ENCODE data around the gene GJB2.

The GJB2 gene

DNA sequence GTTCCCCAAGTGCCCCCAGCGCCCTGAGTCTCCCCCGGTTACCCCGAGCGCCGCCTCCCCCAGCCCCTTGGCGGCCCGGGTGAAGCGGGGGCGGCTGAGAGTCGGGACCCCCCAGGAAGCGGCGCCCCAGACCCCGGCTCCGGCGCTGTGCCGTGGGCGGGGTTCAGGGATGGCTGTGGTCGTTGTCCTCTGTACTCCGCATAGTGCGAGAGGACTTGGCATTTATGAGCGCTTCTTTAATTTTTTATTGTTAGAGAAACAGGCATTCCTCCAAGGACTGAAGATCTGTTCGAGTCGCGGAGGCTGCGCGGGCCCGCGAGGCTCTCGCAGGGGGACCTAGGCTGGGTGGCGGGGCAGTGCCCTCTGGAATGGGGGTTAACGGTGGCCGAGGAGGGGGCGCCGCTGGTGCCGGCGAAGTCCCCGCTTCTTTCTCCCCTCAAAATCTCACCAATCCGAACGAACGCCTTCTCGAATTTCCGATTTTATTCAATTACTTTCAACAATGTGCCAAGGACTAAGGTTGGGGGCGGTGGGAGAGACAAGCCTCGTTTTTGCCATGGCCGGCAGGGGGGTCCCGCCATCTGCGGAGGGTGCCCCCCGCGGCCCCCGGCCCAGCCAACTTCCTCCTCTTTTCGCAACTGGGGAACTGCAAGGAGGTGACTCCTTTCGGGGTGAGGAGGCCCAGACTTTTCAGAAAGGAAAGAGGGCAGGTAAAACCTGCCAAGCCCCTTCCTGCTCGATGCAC is 596 bp upstream of the GJB2 start:
- DNase-seq (ENCODE audit: low read depth in 2 of 2, low spot score in 1 of 2): no peak

DNA sequence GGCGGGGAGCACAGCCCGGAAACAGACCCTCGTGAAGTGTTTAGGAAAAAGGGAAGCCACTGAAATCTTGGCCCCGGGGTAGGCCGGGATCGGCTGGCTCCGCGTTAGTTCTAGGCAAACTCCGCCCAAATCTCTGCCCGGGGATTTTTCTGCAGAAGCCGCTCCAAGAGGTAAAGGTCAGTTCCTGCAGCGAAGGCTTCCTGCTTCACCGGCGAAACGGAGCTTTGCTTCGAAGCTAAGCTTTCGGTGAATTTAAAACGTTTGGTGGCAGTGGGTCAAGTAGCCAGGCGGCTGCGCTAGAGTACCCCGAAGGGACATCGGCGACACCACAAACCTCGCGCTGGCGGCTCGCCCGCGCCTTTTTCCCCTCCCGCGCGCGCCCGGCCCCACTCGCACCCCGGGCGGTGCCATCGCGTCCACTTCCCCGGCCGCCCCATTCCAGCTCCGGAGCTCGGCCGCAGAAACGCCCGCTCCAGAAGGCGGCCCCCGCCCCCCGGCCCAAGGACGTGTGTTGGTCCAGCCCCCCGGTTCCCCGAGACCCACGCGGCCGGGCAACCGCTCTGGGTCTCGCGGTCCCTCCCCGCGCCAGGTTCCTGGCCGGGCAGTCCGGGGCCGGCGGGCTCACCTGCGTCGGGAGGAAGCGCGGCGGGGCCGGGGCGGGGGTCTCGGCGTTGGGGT is 441 bp downstream of the GJB2 start:
- DNase-seq (ENCODE audit: low read depth in 2 of 2, low spot score in 1 of 2): no peak

DNA sequence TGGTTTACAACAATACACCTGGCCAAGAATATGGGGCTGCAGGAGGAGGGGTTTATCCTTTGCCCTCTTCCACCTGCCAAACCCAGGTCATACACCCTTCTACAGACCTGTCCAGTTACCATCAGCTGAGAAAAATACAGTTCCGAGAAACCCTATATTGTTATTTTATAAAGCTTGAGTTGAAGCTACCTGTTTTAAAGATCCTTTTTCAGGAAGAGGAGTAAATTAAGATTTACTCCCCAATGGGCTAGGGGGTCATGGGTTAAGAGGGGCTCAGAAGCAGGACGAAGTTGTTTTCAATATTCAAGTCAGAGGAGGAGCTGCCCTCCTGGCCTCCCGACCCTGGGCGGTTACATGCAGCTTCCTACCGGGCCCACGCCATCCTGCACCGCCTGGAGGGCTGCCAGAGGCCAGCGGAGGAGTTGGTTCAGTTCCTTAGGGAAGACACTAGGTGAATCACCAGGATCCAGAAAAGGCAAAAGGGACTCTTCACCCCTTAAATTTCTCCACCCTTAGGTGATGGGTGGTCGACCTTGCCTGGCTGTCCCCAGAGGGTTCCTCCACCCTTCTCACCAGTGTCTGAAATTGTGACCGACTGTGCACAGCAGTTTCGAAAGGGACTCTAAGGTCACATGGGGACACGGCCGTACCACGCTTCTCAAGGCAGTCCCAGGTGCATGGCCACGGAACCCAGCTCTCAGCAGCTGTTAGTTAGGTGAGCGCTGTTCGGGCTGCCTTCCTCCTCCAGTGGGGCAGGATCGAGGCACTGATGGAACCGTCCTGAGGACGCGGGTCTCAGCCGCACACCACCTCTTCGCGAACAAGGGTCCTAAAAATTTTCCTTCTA is 1.2 kb downstream of the GJB2 start:
- no peak for DNase-seq (ENCODE audit: low read depth in 2 of 2, low spot score in 1 of 2)

DNA sequence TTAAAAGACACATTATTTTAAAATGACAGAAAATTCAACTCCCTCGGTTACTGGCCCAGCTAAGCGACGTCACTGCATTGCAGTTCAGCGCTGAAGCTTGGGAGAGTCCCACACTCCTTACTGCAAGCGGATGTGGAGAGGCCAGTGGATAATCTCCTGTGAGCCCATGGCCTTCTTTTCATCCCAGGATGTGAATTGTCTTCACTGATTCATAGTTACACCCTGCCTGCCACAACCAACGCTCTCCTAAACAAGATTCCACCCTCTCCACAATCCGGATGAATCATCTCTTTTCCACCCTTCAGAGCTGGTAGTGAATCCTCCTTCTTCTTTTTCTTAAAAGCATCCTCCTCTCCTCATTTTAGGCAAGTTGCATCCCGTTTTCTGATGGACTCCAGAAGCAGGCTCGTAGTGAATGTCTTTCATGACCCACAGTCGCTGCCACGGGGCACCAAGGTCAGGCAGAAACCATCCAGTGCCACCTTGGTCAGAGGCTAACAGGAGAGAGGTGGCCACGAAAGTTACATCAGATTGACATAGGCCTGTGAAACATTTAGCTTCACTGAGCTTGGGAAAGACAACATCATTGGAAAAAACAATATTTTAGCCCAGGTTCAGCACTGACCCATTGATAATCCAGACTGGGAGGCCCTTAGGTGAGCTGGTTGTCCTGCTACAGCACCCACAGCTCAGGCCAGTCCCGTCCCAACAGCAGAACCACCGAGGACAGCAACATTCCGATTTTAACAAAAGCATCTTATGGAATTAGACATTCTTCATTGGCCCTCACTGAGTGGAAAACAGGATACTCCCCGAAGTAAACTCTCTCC is 2.0 kb downstream of the GJB2 start:
- no peak for DNase-seq (ENCODE audit: low read depth in 2 of 2, low spot score in 1 of 2)

DNA sequence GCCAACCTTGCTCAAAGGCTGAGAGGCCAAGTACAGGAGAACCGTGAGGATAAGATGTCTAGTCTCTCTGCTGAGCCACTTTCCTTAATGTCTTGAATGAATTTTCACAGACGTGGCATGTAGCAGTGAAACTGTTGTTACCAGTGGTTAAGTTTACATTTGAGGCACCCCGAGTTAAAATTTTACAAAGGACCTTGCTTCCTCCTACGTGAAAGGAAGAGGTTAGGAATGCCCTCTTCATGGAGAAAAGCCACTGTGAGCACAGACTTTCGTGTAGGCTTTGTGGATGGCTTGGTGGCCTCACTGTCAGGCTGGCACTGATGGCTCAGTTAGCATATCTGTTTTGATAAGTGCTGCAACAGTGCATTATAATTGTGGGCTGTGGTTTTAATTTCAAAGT is 2.7 kb downstream of the GJB2 start:
- no peak for DNase-seq (ENCODE audit: low read depth in 2 of 2, low spot score in 1 of 2)

DNA sequence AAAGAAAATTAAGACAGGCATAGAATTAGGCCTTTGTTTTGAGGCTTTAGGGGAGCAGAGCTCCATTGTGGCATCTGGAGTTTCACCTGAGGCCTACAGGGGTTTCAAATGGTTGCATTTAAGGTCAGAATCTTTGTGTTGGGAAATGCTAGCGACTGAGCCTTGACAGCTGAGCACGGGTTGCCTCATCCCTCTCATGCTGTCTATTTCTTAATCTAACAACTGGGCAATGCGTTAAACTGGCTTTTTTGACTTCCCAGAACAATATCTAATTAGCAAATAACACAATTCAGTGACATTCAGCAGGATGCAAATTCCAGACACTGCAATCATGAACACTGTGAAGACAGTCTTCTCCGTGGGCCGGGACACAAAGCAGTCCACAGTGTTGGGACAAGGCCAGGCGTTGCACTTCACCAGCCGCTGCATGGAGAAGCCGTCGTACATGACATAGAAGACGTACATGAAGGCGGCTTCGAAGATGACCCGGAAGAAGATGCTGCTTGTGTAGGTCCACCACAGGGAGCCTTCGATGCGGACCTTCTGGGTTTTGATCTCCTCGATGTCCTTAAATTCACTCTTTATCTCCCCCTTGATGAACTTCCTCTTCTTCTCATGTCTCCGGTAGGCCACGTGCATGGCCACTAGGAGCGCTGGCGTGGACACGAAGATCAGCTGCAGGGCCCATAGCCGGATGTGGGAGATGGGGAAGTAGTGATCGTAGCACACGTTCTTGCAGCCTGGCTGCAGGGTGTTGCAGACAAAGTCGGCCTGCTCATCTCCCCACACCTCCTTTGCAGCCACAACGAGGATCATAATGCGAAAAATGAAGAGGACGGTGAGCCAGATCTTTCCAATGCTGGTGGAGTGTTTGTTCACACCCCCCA is 3.8 kb downstream of the GJB2 start:
- no peak for DNase-seq (ENCODE audit: low read depth in 2 of 2, low spot score in 1 of 2)

DNA sequence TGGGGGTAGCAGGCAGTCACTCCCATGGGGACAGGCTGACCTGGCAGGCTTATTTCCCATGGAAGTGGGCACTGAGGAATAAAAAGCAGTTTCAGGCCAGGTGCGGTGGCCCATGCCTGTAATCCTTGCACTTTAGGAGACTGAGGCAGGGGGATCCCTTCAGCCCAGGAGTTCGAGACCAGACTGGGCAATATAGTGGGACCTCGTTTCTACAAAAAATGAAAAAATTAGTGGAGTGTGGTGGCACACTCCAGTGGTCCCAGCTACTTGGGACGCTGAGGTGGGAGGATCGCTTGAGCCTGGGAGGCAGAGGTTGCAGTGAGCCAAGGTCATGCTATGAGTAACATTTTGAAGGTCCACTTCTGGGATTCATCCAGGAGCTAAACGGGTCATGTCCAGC is 6.0 kb downstream of the GJB2 start:
- no peak for DNase-seq (ENCODE audit: low read depth in 2 of 2, low spot score in 1 of 2)

DNA sequence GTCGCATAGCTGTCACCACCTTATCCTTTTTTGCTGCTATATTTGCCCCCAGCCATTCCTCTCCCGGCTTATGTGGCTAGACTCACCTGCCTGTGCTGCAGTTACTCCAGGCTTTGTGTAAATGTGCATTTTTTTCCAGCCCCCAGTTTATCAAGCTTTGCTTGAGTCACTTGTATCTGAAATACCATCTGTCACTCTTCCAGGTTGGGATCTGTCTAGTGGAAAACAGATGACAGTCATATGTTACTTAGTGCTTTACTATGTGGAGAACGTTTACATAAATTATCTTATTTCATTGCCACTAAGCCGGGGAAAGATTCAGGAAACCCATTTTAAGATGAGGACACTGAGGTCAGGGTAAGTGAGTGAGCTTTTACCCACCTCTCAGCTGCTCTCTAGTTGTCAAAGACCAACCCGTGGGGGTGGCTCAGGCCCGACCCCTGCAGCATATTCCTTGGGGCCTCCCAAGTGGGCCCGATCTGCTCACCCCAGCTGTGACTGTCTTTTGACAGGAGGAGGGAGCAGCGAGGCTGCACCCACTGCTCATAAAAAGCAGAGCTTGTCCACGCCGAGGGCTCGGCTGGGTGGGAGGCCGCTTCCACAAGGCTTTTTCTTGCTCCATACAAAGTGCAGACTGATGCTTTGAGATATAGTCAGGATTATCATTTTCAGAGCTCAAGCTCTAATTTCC is 7.2 kb downstream of the GJB2 start:
- DNase-seq (ENCODE audit: low read depth in 2 of 2, low spot score in 1 of 2): no peak

DNA sequence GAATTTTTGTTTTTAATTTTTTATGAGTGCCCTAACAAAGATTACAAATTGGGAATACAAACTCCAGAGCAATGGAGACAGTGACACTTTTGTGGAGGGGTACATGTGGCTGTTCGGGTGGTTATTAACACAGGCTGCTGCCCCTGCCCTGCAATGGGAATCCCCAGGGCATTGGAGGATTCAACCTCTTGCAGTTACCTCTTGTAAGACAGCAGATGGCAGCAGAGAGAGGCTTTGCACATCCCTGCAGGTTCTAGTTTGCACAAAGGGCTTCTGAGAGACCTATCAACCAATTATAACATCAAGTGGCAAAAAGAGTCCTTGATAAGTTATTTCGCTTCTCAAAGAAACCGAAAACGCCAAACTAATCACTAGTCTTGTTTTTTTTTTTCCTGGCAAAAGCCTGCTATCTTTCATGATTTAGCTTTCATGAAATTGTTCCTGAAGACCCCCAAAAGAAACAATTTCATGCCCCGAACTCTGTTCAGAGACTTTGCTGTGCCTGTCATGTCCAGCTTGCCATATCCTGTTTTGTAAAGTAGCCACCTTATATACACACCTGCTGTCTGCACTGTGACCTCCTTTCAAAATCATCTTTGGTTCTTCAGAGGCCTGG is 10.4 kb downstream of the GJB2 start:
- DNase-seq (ENCODE audit: low read depth in 2 of 2, low spot score in 1 of 2): peak in 1 of 2 donors; percentile 40

DNA sequence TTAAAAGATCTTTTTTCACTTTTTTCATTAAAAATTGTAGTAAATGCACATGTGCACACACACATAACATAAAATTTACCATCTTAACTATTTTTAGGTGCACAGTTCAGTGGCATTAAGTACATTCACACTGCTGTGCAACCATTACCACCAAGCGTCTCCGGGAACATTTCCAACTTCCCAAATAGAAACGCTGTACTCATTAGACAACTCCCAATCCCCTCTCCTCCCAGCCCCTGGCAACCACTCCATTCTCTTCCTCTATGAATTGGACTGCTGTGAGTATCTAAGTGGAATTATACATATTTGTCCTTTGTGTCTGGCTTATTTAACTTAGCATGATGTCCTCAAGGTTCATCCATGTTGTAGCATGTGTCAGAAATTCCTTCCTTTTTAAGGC is 11.6 kb downstream of the GJB2 start:
- DNase-seq (ENCODE audit: low read depth in 2 of 2, low spot score in 1 of 2): no peak

DNA sequence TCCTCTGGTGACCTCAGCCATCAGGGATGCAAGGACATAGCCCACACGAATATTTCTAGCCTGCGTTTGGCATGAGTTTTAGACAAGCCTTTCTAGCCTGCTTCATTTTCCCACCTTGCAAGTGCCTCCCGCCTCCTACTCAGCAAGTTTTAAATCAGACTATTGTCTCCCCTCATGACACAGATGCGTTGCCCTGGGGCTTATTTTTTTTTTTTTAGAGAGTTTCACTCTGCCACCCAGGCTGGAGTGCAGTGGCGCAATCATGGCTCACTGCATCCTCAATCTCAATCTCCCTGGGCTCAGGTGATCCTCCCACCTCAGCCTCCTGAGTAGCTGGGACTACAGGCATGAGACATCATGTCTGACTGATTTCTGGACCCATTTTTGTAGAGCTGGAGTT is 14.6 kb downstream of the GJB2 start:
- no peak for DNase-seq (ENCODE audit: low read depth in 2 of 2, low spot score in 1 of 2)

DNA sequence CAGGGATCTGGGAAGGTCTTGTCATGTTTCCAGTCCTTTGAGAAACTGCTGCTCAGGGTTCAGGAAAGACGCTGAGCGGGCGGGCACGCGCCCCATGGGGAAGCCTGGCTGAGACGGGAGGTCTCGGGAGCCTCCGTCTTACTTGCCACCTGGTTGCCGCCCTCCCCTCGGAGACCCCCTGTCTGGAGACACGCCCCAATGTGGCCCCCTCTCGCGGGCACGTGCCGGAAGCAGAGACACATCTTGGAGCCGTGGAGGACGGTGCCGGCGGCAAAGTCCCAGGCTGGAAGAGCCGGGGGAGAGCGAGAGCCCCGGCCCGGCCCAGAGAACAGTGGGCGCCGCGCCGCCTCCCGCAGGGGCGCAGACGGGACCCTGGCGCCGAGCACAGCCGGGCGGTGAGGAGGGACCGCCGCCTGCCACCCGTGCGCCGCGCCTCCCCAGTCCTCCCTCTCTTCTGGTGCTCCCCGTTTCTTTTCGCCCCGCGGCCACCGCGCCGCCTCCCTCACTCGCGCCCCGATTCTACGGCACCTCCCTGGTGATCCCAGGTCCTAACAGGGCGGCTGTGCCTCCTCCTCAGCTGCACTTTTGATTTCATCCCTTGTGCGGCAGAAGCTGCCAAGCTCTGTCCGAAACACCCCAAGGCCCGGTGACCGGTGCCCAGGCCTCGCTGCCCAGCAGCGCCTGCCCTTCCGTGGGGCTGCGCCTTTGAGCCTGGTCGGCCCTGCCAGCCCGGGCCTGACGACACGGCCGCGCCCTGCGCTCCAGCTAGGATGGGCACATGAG is 15.5 kb downstream of the GJB2 start:
- DNase-seq (ENCODE audit: low read depth in 2 of 2, low spot score in 1 of 2): no peak

DNA sequence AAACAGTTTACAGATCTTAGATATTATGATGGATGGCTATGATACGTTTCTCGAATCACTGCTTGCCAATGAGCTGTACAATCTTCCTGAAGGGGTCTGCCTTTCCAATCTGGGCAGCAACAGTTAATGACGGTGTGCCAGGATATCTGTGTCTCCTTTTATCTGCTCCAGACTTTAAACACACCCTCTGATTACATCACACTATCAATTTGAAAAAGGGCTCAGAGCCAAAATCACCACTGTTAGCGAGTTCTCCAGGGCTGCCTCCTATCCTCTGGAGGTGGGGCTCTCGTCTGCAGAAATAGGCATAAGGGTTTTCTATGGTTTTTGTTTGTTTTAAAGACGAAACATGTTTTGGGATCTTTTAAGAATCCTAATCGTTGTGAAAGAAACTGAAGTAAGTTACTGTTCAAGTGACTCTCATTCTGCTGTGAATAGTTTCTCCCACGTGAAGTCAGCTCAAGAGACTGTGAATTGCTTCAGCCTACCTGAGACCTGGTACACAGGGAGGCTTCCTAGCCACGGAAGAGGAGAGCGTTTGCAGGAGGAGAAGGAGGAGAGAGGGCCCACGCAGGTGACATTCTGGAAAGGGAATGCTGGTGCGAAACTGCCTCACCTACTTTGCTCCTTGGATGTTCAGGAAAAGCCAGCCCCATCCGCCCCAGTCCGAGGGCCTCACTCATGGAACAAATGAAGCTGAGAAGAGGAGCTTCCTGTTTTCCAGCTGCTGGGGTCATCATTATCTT is 16.7 kb downstream of the GJB2 start:
- no peak for DNase-seq (ENCODE audit: low read depth in 2 of 2, low spot score in 1 of 2)

DNA sequence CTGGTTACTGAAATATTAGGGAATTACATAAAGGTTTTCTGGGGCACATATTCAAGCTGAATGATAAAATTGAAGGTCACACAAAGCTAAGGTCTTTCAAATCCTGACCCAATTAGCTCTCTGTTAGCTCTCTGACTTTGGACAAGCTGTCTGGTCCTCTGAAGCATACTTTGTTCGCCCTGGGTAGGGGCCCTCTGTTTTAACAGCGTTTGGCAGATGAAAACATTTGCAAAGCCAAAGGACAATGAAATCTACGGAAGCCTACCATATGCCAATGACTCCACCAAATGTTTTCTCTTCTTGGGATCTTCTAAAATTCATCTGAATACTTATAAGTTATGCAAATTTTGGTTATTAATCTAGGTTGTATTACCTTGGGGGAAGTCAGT is 17.3 kb downstream of the GJB2 start:
- DNase-seq (ENCODE audit: low read depth in 2 of 2, low spot score in 1 of 2): no peak

DNA sequence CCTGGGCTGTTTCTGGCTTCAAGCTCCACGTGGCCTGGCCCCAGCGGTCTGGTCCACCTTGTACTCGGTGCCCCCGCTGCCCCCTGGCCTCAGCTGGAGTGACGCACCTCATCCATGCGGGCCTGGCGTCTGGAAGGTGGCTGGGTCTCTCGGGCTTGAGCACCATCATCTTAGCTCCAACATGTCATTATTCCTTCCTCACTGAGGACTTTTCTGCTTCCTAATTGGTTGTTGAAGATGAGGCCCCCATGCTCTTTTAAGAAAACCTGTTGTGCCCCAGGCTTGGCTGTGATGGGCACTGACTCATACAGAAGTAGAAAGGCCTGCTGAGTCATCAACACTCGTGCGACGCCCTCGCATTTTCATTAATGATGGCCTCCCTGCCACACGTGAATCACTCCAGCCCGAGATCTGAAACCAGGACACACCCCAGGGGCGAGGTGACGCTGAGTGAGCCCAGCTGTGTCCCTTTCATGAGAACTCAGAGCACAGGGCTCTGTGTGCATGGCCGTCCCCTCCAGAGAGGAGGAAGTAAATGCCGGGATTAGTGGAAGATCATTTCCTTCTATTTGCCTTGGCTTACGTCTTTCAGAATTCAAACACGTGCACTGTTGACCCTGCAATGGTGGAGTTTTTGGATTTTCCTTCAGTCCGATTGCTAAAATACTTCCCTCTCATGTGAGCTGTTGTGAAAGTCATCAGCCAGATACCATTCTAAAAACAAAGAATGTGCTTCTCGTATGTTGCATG is 17.9 kb downstream of the GJB2 start:
- peak; percentile 17 to 29 for DNase-seq (ENCODE audit: low read depth in 2 of 2, low spot score in 1 of 2)

DNA sequence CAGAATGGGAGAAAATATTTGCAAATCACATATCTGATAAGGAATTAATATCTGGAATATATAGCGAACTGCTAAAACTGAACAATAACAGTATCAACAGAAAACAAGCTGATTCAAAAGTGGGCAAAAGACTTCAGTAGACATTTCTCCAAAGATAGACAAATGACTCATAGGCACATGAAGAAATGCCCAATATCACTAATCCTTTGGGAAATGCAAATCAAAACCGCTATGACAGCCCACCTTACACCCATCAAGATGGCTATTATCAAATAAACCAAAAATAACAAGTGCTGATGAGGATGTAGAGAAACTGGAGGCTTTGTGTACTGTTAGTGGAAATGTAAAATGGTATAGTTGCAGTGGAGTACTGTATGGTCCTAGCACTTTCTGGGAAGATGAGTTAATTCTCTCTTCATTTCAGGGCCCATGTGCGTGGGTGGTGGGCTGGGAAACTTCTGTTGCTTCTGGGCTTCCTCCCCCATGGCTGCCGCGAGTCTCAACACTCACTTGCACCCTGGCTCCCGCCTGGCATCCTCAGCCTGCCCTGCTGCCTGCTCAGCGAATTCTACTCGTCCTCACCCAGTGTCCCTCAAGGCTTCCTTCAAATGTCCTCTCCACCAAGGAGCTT is 19.5 kb downstream of the GJB2 start:
- no peak for DNase-seq (ENCODE audit: low read depth in 2 of 2, low spot score in 1 of 2)

DNA sequence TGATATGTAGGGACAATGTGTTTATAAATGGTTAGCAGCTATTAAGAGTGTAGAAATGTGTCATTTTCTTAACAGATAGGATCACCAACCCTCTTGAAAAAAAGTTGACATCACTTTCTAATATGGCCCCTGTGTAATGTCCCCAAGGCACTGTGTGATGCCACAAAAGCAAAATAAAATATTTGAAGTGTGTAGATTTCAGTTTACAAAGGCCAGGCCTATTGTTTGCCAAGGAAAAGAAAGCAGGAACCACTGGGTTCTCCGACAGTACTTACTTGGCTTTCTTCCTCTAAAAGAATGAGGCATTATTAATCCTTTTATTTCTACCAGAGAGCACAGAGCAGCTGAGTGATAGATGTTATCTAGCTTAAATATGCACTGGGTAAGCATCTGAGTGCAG is 21.4 kb downstream of the GJB2 start:
- DNase-seq (ENCODE audit: low read depth in 2 of 2, low spot score in 1 of 2): no peak
